Dermis lymphatic vessel endothelial cell (primary cell): ENCODE measurements around the gene SGO2. TPM values are rescaled to one million over a fixed set of nuclear protein-coding genes. Genes with fewer than 3 reads are reported as not detected.

Experiments
- total RNA-seq: library from RNA; depleted of rRNA; stranded (reverse); fragments of >200 nt; gene quantifications from 2 replicates; pipeline ENCODE4 v1.2.1, GENCODE V29; 2014

SGO2 gene
- 1.6 and 2.3 TPM in 2 replicates for total RNA-seq

GRCh38 chr2:200525882-200526651 is at the start of gene SGO2:
SGO2 (plus strand) TSS chr2:200526207; CDS start chr2:200532976, 6,769 bp downstream.

GRCh38 chr2:200509612-200510433 is 16.2 kb upstream of the SGO2 start, which contains the start of gene KCTD18:
KCTD18 (minus strand) TSS chr2:200510068; CDS start chr2:200507016, 3,052 bp downstream.

GRCh38 chr2:200585730-200586643 is 60.0 kb downstream of the SGO2 start, which contains the start of gene AOX1:
AOX1 (plus strand) TSS chr2:200586014; CDS start chr2:200586109, 95 bp downstream.

Other genes with a start within 250 kb of the SGO2 start
- 8.9 and 19.4 TPM in 2 replicates for gene SPATS2L, start 219.5 kb upstream of the SGO2 start, total RNA-seq
- 11.2 and 12.4 TPM in 2 replicates for gene KCTD18, start 16.1 kb upstream of the SGO2 start, total RNA-seq
- gene AOX1, start 59.8 kb downstream of the SGO2 start, total RNA-seq: 0.43 and 1.5 TPM in 2 replicates